HG03575 (cell line): ENCODE results near the gene TMEM125.

Source experiments
- ATAC-seq: cut with Tn5 transposase; IDR thresholded peaks from one replicate; pipeline ENCODE4 v1.9.1; 2021; ENCODE audit not compliant: unreplicated experiment, insufficient number of reproducible peaks, low FRiP score; ENCODE audit errors: extremely low read depth

The TMEM125 gene

GRCh38 chr1:43272161-43272560, 2.4 kb downstream of the TMEM125 start:
- ATAC-seq: no peak

- ATAC-seq: no peak
These were observed 3.1 kb downstream of the TMEM125 start for GRCh38 chr1:43272576-43273571.

- ATAC-seq: no peak
These were observed 3.9 kb downstream of the TMEM125 start for GRCh38 chr1:43273708-43274107.

DNA sequence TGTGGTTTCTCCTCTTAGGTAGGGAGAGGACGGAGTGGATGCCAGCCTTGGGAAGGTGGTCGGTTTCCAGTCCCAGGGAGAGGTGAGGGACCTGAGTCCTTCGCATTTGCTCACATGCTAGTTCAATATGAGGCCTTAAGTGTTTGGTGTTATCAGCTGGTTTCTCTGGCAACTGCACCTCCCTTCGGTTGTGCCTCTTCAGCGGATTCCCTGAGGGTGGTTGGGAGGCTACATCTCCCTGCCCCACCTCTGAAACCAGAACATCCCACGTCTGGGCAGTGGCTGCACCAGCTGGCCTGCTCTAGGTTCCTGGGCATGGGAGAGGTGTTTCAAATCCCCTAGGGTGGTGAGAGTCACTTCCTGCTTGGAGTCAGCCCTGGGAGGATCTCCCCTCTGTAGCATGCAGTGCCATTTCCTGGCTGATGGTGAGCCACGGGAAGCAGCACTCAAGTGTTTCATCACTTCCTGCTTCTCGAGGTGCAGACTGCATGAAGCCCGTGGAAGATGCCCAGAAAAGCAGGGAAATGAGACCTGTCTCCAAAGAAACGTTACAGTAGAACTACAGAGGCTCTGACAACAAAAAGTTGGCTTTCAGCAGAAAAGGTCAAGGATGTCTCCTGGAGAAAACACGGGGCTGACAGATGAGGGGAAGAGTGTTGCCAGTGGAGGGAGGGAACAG, 4.5 kb downstream of the TMEM125 start:
- ATAC-seq: no peak

GRCh38 chr1:43274804-43275180, 5.0 kb downstream of the TMEM125 start:
- ATAC-seq: no peak

DNA sequence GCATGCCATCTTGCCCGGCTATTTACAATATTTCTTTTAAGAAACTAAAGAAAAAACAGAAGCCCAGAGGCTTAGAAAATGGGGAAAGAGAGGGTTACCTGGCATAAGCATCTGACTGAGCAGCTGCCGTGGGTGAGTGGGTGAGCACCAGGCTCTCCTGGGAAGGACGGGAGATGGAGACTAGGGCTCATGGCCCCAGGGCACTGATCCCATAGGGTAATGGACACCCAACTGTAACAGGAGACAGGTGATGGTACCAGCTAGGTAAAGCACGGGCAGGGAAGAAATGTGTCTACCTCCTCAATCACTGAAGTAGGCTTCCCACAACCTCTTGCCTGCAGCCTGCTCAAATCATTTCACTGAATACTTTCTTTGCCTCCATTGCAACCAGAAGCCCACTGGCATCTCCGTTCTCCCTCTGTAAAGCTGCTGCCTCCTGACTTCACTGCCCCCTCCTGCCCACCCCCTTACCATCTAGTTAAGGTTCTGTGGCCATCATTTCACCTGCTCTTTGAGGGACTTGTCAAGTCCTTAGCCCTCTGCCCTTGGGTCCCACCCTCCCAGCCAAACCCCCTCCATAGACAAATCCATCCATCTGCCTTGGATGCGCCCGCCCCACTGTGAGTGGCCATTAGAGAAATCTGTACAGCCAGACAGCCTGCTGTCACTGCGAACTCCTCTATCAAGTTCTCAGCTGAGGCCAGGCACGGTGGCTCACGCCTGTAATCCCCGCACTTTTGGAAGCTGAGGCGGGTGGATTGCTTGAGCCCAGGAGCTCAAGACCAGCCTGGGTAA, 6.2 kb downstream of the TMEM125 start:
- no peak for ATAC-seq

DNA sequence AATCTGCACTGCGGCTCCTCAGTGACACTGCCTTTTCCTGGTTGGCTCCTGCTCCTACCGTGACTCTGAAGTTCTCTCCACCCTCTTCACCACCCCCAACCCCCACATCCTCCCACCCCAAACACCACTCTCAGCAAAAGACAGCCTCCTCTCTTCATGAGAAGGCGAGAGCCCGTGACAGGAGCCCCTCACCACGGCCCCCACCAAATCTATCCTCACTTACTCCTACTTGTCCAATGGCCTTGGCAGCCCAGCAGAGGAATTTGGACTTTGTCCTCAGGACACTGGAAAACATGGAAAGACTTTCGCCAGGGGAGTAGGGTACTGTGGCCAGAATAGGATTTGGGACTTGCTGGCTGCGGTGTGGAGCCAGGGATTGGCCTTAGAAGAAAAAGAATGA, 6.9 kb downstream of the TMEM125 start:
- ATAC-seq: no peak

DNA sequence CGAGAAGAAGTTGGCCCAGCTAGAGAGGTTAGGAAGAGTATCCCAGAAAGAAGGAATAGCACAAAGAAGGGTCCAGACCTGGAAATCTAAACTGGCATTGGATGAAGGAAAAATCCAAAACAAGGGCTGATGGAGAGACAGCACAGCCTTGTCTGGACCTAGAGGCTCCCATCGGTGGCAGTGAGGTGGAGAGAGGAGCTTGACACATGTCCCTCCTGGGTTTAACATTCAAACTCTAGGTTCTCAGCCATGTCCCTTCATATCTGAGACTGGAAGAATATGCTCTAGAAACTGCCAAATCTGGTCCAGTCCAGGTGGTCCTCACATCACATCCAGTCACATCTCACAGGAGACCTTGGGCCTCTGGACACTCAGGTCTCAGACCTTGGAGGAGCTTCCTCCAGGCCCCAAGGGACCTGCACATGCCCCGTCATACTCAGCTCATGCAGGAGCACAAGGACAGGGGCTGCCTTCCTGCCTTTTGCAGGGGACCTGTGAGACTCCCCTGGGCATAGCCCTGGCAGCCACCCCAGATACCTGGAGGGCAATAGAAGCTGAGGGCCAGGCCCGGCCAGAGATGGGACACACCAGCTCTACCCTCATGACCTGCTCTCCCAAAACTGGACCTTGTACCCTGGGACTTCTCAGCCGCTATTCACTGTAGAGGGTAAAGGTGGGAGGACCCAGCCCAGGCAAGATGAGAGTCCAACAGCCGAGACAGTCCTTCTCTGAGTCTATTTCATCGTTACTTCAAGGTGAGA, 7.5 kb downstream of the TMEM125 start:
- ATAC-seq: no peak

- ATAC-seq: no peak
These were observed 9.4 kb downstream of the TMEM125 start for GRCh38 chr1:43279161-43279560.

- ATAC-seq: no peak
These were observed 9.9 kb downstream of the TMEM125 start for GRCh38 chr1:43279666-43280065.

- ATAC-seq: no peak
These were observed 10.9 kb downstream of the TMEM125 start for GRCh38 chr1:43280692-43281091.

DNA sequence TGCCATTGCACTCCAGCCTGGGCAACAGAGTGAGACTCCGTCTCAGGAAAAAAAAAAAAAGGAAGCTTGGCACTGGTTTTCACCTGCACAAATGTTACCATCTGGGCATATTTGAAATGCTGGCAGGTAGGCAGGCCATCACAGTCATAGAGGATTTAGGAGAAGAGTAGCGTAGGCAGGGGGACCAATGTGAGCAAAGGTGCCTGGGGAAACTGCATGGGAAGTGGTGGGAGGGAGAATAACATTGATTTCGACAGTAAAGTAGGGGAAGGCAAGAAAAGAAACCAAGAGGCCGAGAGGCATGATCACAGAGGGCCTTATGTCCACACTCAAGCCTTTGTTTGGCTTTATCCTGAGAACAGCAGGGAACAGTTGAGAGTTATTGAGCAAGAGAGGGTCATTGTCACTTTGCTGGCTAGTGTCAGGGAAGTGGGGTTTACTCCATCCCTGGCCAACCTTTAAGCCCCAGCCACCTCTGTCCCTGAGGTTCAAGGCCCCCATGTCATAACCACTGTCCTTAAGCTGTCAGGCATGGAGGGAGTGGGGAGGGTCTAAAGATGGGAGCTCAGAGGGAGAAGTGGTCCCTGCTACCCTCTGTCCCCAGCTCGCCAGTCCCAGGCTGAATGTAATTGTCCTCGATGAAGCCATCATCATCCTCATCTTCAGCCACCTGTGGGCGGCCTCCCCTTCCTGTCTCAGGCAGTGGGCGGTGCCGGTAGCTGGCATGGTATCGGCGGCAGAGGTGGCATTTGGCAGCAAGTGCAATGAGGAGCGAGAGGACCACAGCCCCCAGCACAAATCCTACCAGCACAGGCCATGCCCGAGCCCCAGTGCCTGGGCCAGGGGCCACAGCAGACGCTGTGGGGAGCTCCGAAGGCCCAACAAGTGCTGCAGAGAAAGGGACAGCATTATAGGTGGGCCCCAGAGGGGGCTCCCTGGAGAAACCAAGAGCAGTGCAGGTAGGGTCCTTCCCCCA, 12.7 kb downstream of the TMEM125 start:
- ATAC-seq: no peak

GRCh38 chr1:43284065-43284464, 14.3 kb downstream of the TMEM125 start:
- no peak for ATAC-seq

DNA sequence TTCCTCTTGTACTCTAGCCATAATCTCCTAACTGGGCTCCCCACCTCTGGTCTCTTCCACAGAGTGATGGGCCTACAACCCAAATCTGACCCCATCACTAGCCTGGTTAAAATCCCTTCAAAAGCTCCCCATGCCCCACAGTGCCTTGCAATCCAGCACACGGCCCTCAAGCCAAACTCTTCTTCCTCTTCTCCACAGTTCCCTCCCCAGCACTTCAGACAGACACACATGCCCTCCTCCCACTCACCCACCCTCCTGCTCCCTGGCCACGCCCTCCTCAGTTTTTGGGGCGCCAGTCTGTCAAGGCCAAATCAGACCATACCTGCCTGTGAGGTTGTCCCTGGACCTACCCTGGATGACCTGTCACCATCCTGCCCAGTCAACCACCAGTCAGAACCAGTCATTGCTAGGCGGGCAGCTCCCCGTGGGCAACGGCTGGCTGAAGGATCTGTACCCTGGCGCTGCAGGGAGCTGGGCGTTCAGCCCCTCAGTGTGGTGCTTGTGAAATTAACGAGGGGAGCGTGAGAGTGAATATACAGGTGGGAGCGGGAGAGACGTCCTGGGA, 14.8 kb downstream of the TMEM125 start:
- ATAC-seq: no peak

- ATAC-seq: no peak
These were observed 15.6 kb downstream of the TMEM125 start, which contains the start of gene C1orf210 for GRCh38 chr1:43285269-43285990. C1orf210 (minus strand) TSS chr1:43285581; CDS start chr1:43283270, 2,311 bp downstream.

GRCh38 chr1:43286115-43286514, 16.3 kb downstream of the TMEM125 start:
- no peak for ATAC-seq

DNA sequence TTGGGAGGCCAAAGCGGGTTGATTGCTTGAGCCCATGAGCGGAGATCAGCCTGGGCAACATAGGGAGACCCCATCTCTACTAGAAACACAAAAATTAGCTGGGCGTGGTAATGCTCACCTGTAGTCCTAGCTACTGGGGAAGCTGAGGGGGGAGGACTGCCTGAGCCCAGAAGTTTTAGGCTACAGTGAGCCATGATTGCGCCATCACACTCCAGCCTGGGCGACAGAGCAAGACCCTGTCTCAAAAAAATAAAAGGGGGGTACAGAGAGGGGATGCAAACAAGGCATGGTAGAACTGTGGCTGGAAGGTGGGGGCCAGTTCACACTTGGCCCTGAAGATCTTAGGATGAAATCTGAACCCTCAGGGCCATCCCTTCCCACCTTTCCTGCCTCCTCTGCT, 16.8 kb downstream of the TMEM125 start:
- no peak for ATAC-seq
